ENCODE measurements around the gene NUP133.

The NUP133 gene

GRCh38 chr1:229434005-229434640 lies 74.0 kb downstream of the NUP133 start, which contains the start of gene ACTA1:
Gene ACTA1, minus strand, starts transcription at chr1:229434094. Its CDS starts 979 bp downstream, at chr1:229433115.
- H3K27ac Mint-ChIP-seq = peak within 1 kb of the TSS in 2 of 3 experiments; percentile 62 to 79
- peaks cover 15% of the 10 kb centered on the region for H3K36me3 Mint-ChIP-seq (ENCODE audit: low read depth)
- H3K4me1 Mint-ChIP-seq = peaks cover 31% of the 10 kb centered on the region
- TF ChIP-seq, protein P1, sequence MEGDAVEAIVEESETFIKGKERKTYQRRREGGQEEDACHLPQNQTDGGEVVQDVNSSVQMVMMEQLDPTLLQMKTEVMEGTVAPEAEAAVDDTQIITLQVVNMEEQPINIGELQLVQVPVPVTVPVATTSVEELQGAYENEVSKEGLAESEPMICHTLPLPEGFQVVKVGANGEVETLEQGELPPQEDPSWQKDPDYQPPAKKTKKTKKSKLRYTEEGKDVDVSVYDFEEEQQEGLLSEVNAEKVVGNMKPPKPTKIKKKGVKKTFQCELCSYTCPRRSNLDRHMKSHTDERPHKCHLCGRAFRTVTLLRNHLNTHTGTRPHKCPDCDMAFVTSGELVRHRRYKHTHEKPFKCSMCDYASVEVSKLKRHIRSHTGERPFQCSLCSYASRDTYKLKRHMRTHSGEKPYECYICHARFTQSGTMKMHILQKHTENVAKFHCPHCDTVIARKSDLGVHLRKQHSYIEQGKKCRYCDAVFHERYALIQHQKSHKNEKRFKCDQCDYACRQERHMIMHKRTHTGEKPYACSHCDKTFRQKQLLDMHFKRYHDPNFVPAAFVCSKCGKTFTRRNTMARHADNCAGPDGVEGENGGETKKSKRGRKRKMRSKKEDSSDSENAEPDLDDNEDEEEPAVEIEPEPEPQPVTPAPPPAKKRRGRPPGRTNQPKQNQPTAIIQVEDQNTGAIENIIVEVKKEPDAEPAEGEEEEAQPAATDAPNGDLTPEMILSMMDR (IDR thresholded peaks at IDR 0.05; ENCODE audit: unreplicated experiment in 3 of 3) = no peak
- peaks cover 4% of the 10 kb centered on the region for H3K9me3 Mint-ChIP-seq
- H3K4me3 Mint-ChIP-seq = peak within 1 kb of the TSS; percentile 61 to 81 (median 75)
- H3K27me3 Mint-ChIP-seq (ENCODE audit: low read depth) = peaks cover 71% of the 10 kb centered on the region

DNA sequence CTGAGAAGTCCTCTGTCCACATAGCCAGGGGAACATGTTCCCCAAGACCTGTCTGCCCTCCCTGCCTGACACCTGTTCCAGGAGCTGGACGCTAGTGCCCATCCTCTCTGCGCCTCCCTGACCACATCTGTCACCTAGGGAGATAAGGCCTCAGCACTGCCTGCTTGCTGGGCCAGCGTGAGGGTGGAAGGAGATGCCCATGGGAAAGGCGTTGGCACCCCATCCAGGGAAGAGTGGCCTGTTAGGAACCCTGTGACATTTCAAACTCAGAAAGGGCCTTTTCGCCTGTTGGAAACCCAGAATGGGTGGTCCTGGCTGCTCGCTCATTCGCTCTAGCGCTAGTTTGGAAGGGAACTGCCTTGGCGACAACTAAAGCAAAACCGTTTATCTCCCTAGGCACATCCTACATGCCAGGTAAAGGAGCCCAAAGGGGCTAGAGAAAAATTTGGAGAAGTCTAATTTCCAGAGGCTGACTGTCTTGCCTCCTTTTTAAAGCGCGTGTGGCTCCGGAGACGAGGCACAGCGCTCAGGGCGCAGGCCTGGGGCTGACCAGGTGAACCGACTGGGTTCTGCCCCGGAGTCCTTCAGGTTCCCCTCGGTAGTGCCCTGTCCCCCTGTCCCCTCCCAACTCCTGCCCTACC lies 74.7 kb downstream of the NUP133 start:
- TF ChIP-seq, protein P1 (IDR thresholded peaks at IDR 0.05; ENCODE audit: unreplicated experiment in 3 of 3) = no peak
- peaks cover 4% of the 10 kb centered on the region for H3K9me3 Mint-ChIP-seq
- peaks cover 10% of the 10 kb centered on the region for H3K36me3 Mint-ChIP-seq (ENCODE audit: low read depth)
- peak overlapping the region in 2 of 3 experiments; percentile 75 to 81 for H3K4me3 Mint-ChIP-seq
- no peak overlapping the region for H3K27ac Mint-ChIP-seq
- H3K27me3 Mint-ChIP-seq (ENCODE audit: low read depth) = peaks cover 73% of the 10 kb centered on the region
- peaks cover 31% of the 10 kb centered on the region for H3K4me1 Mint-ChIP-seq

DNA sequence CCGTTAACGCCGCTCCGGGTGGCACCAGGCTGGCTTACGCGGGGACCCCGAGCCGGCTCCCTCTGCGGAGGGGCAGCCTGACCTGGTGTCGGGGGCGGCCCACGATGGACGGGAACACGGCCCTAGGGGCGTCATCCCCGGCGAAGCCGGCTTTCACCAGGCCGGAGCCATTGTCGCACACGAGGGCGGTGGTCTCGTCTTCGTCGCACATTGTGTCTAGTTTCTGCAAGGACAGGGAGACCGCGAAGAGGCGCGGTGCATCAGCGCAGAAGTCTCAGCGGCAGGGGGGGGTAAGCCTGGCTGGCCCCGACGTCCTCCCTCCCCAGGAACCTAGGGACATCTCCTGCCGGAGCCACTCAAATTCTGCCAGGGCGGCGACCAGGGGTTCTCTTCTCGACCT lies 75.2 kb downstream of the NUP133 start:
- Mint-ChIP-seq H3K27me3 (ENCODE audit: low read depth) (peaks cover 78% of the 10 kb centered on the region), H3K4me3 (peak overlapping the region in 2 of 3 experiments; percentile 75 to 81), H3K4me1 (peaks cover 31% of the 10 kb centered on the region), H3K9me3 (peaks cover 4% of the 10 kb centered on the region), H3K27ac (no peak overlapping the region), H3K36me3 (ENCODE audit: low read depth) (peaks cover 6% of the 10 kb centered on the region)
- TF ChIP-seq, protein P1 (IDR thresholded peaks at IDR 0.05; ENCODE audit: unreplicated experiment in 3 of 3) = no peak

- Mint-ChIP-seq H3K27ac (no peak overlapping the region), H3K9me3 (peaks cover 4% of the 10 kb centered on the region), H3K4me3 (peak overlapping the region in 2 of 3 experiments; percentile 40 to 81), H3K4me1 (peaks cover 31% of the 10 kb centered on the region), H3K36me3 (ENCODE audit: low read depth) (peaks cover 6% of the 10 kb centered on the region), H3K27me3 (ENCODE audit: low read depth) (peaks cover 83% of the 10 kb centered on the region)
- TF ChIP-seq, protein P1 (IDR thresholded peaks at IDR 0.05; ENCODE audit: unreplicated experiment in 3 of 3) = no peak
These were observed 76.1 kb downstream of the NUP133 start for GRCh38 chr1:229432116-229432461.

- peaks cover 27% of the 10 kb centered on the region for H3K4me1 Mint-ChIP-seq
- H3K4me3 Mint-ChIP-seq = peak overlapping the region; percentile 59 to 81 (median 75)
- H3K36me3 Mint-ChIP-seq (ENCODE audit: low read depth) = peaks cover 6% of the 10 kb centered on the region
- peaks cover 4% of the 10 kb centered on the region for H3K9me3 Mint-ChIP-seq
- TF ChIP-seq, protein P1 (IDR thresholded peaks at IDR 0.05; ENCODE audit: unreplicated experiment in 3 of 3) = no peak
- H3K27me3 Mint-ChIP-seq (ENCODE audit: low read depth) = peaks cover 85% of the 10 kb centered on the region
- no peak overlapping the region for H3K27ac Mint-ChIP-seq
These were observed 76.6 kb downstream of the NUP133 start for GRCh38 chr1:229431284-229432115.
